ENCODE results near the gene GPR85. TPM values are rescaled to one million over a fixed set of nuclear protein-coding genes. Genes with fewer than 3 reads are reported as not detected.
"Not testable (repeated sequence)": the region's sequence is repeated elsewhere in the genome, so short reads cannot be mapped to it uniquely, and the experiment has no call there.

GPR85 gene
- total RNA-seq, 4 donors from 2014 or later: 0.19 to 0.31 (median 0.26) TPM; not detected in 1

DNA sequence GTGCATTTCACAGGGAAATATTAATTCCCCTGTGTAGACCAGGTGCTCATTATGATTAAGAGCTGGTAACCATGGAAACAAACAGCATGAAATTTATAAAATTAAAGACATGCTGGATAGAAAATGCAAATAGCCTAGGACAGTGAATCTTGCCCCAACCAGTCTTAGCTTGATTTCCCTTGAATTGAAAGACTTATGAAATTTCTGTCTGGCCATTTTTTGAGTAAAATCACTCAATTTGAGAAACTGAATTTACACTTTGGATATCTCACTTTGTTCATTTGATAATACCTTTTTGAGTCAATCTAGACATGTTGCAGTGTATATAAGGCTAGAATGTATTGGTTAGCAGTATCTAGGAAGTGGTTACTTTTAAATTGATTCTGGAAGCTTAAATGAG, 36.1 kb upstream of the GPR85 start:
- Histone ChIP-seq H3K9me3 (no peaks in the 10 kb centered on the region), H3K27me3 (no peaks in the 10 kb centered on the region), H3K36me3 (no peaks in the 10 kb centered on the region), H3K4me3 (no peak overlapping the region), H3K4me1 (peaks cover 0 to 9% (median 2%) of the 10 kb centered on the region in 3 donors), H3K27ac (no peak overlapping the region)
- no peak for DNase-seq
- TF ChIP-seq POLR2A (IDR thresholded peaks at IDR 0.05): no peak
- TF ChIP-seq, protein P1, sequence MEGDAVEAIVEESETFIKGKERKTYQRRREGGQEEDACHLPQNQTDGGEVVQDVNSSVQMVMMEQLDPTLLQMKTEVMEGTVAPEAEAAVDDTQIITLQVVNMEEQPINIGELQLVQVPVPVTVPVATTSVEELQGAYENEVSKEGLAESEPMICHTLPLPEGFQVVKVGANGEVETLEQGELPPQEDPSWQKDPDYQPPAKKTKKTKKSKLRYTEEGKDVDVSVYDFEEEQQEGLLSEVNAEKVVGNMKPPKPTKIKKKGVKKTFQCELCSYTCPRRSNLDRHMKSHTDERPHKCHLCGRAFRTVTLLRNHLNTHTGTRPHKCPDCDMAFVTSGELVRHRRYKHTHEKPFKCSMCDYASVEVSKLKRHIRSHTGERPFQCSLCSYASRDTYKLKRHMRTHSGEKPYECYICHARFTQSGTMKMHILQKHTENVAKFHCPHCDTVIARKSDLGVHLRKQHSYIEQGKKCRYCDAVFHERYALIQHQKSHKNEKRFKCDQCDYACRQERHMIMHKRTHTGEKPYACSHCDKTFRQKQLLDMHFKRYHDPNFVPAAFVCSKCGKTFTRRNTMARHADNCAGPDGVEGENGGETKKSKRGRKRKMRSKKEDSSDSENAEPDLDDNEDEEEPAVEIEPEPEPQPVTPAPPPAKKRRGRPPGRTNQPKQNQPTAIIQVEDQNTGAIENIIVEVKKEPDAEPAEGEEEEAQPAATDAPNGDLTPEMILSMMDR (IDR thresholded peaks at IDR 0.05): no peak
- intact Hi-C loops (cut with DNase I): no loop called here

- Histone ChIP-seq H3K36me3 (peaks cover 0 to 10% (median 0%) of the 10 kb centered on the region in 3 donors), H3K27me3 (no peaks in the 10 kb centered on the region), H3K27ac (no peak overlapping the region), H3K9me3 (no peaks in the 10 kb centered on the region), H3K4me1 (peaks cover 0 to 15% (median 5%) of the 10 kb centered on the region in 3 donors), H3K4me3 (no peak overlapping the region)
- 58 to 67% methylated on average over 1 of the region's 1 CpG for WGBS, 2 donors
- no peak for DNase-seq
- TF ChIP-seq POLR2A (IDR thresholded peaks at IDR 0.05): no peak
- TF ChIP-seq, protein P1 (IDR thresholded peaks at IDR 0.05): no peak
- intact Hi-C loops (cut with DNase I): no loop called here
Observed at GRCh38 chr7:113120647-113121046, 34.0 kb upstream of the GPR85 start.

DNA sequence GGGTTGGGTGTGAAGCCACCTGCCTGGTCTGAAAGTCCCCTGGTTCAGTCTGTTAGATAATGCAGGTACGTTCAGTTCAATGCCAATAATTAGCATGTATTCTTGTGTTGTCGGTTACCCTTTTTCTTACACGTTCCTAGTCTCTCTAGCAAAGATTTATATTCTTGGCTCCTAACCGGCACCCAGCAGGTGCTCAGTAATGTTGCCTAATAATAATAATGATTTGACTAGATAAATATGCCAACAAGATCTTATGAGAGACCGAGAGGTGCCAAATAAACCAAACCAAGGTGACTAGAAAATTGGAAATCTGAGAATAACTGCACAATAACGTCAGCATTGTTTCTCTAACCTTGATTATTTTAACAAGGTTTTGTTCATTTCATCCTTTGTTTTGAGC, 32.8 kb upstream of the GPR85 start:
- Histone ChIP-seq H3K4me1 (peaks cover 0 to 15% (median 5%) of the 10 kb centered on the region in 3 donors), H3K36me3 (peaks cover 0 to 15% (median 0%) of the 10 kb centered on the region in 3 donors), H3K27ac (no peak overlapping the region), H3K4me3 (no peak overlapping the region), H3K9me3 (no peaks in the 10 kb centered on the region), H3K27me3 (no peaks in the 10 kb centered on the region)
- DNase-seq: no peak
- TF ChIP-seq, protein P1 (IDR thresholded peaks at IDR 0.05): no peak
- no peak for TF ChIP-seq POLR2A (IDR thresholded peaks at IDR 0.05)
- 87 to 89% methylated on average over 6 of the region's 6 CpGs for WGBS, 2 donors
- intact Hi-C loops (cut with DNase I): no loop called here

DNA sequence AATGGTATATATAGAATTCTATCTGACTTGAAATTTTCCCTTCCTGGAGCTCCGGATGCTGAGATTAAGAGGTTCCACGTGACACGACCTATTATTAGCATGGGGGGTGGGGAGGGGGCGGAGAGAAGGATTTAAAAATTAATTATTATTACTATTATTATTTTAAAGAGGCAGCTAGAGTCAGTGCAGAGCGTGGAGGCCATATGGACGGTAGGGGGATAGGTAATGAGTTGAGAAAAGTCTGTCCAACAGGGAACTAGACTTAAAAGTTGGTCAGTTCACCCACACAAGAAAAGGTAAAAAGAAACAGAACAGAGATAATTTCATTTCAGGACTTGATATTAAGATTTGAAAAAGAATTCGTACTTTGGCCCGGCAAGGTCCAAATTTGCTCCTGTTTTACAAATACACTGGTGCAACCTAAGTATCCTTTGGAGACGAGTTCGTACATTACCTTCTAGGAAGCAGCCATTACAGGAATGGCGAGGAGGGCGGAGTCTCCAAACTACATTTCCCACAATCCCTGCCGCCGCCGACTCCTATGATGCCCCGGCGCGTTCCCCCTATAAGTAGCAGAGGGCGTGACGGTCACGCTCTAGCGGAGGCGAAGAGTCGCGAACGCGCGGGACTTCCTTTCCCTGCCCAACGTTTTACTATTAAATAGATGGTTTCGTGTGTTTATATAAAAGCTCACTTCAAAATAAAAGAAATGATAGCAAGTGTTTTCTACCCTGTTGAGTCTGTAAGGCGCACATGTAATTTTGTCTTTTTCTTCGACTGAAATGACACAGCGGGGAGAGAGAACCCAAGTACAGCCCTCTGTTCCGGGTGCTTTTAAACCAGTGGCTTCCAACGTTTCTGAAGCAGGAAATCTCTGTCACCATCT, 31.7 kb upstream of the GPR85 start, which contains the start of gene SMIM30:
Gene SMIM30, minus strand, starts transcription at position 481 of the 886 bp plus-strand sequence. CDS start 976 bp downstream, outside the sequence.
- intact Hi-C loops (cut with DNase I): no loop called here
- Histone ChIP-seq H3K4me1 (peaks cover 0 to 15% (median 5%) of the 10 kb centered on the region in 3 donors), H3K27ac (peak within 1 kb of the TSS; percentile 23 to 78 (median 68)), H3K9me3 (no peaks in the 10 kb centered on the region), H3K36me3 (peaks cover 0 to 25% (median 0%) of the 10 kb centered on the region in 3 donors), H3K4me3 (peak within 1 kb of the TSS; percentile 46 to 74 (median 64)), H3K27me3 (no peaks in the 10 kb centered on the region)
- TF ChIP-seq POLR2A (IDR thresholded peaks at IDR 0.05): peak in 3 of 4 donors; percentile 5 to 83 (median 65)
- TF ChIP-seq, protein P1 (IDR thresholded peaks at IDR 0.05): peak in 1 of 6 experiments; percentile 10
- 0% methylated on average over 35 of the region's 35 CpGs for WGBS, 2 donors
- peak; percentile 77 for DNase-seq

GRCh38 chr7:113117374-113117774, 30.7 kb upstream of the GPR85 start:
- H3K9me3 ChIP-seq; DNase-seq; intact Hi-C loops (cut with DNase I); H3K27me3 ChIP-seq: not testable (repeated sequence)
- 54 to 69% methylated on average over 4 of the region's 4 CpGs for WGBS, 2 donors
- Histone ChIP-seq H3K4me3 (peak overlapping the region in 1 of 4 donors; percentile 74), H3K4me1 (peaks cover 0 to 15% (median 5%) of the 10 kb centered on the region in 3 donors), H3K27ac (peak overlapping the region in 1 of 4 donors; percentile 78), H3K36me3 (peaks cover 0 to 30% (median 0%) of the 10 kb centered on the region in 3 donors)
